ENCODE measurements around the gene RNASEH2C.
"Not testable (repeated sequence)": the region's sequence is repeated elsewhere in the genome, so short reads cannot be mapped to it uniquely, and the experiment has no call there.

DNA sequence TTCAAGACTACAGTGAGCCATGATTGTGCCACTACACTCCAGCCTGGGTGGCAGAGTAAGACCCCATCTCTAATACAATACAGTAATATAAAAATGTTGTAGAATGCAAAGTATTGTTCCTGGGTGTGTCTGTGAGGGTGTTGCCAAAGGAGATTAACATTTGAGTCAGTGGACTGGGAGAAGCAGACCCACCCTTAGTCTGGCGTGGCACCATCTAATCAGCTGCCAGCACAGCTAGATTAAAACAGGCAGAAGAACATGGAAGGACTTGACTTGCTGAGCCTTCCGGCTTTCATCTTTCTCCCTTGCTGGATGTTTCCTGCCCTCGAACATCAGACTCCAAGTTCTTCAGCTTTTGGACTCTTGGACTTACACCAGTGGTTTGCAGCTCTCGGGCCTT is 14.5 kb upstream of the RNASEH2C start:
- TF ChIP-seq, protein P1, sequence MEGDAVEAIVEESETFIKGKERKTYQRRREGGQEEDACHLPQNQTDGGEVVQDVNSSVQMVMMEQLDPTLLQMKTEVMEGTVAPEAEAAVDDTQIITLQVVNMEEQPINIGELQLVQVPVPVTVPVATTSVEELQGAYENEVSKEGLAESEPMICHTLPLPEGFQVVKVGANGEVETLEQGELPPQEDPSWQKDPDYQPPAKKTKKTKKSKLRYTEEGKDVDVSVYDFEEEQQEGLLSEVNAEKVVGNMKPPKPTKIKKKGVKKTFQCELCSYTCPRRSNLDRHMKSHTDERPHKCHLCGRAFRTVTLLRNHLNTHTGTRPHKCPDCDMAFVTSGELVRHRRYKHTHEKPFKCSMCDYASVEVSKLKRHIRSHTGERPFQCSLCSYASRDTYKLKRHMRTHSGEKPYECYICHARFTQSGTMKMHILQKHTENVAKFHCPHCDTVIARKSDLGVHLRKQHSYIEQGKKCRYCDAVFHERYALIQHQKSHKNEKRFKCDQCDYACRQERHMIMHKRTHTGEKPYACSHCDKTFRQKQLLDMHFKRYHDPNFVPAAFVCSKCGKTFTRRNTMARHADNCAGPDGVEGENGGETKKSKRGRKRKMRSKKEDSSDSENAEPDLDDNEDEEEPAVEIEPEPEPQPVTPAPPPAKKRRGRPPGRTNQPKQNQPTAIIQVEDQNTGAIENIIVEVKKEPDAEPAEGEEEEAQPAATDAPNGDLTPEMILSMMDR (conservative IDR thresholded peaks at IDR 0.05): not testable (repeated sequence)
- TF ChIP-seq EZH2 (IDR thresholded peaks at IDR 0.05; ENCODE audit: low read depth): not testable (repeated sequence)

All from PC-9 (cell line).